SJCRH30 (cell line): Measurements from ENCODE around the gene METTL4. TPM values are rescaled to one million over a fixed set of nuclear protein-coding genes. Genes with fewer than 3 reads are reported as not detected.
"Not testable (repeated sequence)": the region's sequence is repeated elsewhere in the genome, so short reads cannot be mapped to it uniquely, and the experiment has no call there.

ENCODE experiments used
- DNase-seq, 2 experiments: peaks; one replicate each; pipeline ENCODE4 v3.0.0-alpha.2; 2015 to 2020
- H3K27ac ChIP-seq: fragments of 250-450 bp; sonication (Bioruptor Pico); 2 replicates; pipeline ENCODE4 v1.5.1; 2020; ENCODE audit warnings: mild to moderate bottlenecking, moderate library complexity
- H3K27me3 ChIP-seq: fragments of 250-450 bp; sonication (Bioruptor Pico); 2 replicates; pipeline ENCODE4 v1.5.1; 2020; ENCODE audit warnings: mild to moderate bottlenecking, moderate library complexity
- H3K36me3 ChIP-seq: fragments of 250-450 bp; sonication (Bioruptor Pico); 2 replicates; pipeline ENCODE4 v1.5.1; 2020; ENCODE audit warnings: mild to moderate bottlenecking, moderate library complexity
- H3K4me1 ChIP-seq: fragments of 250-450 bp; sonication (Bioruptor Pico); 2 replicates; pipeline ENCODE4 v1.5.1; 2020; ENCODE audit warnings: mild to moderate bottlenecking, moderate library complexity
- H3K4me3 ChIP-seq: fragments of 250-450 bp; sonication (Bioruptor Pico); 2 replicates; pipeline ENCODE4 v1.5.1; 2020; ENCODE audit warnings: mild to moderate bottlenecking, moderate library complexity
- H3K9me3 ChIP-seq: fragments of 250-450 bp; sonication (Bioruptor Pico); replicated peaks from 2 replicates; pipeline ENCODE4 v1.5.1; 2020; ENCODE audit warnings: mild to moderate bottlenecking, moderate library complexity
- total RNA-seq: library from RNA; depleted of rRNA; stranded (reverse); fragments of >200 nt; shearing (Covaris generic); gene quantifications from 2 replicates; pipeline ENCODE4 v1.2.3, GENCODE V29; 2014

METTL4 gene
- total RNA-seq, 1 experiment from 2014 or later: 15.6 TPM

GRCh38 chr18:2541925-2542563 is 29.3 kb downstream of the METTL4 start:
- not testable (repeated sequence) for H3K36me3 ChIP-seq, H3K4me3 ChIP-seq, H3K27ac ChIP-seq, H3K9me3 ChIP-seq, H3K4me1 ChIP-seq, H3K27me3 ChIP-seq
- DNase-seq: peak in 1 of 2 experiments; percentile 52

GRCh38 chr18:2540575-2540974 is 30.7 kb downstream of the METTL4 start:
- DNase-seq: no peak
- H3K9me3 ChIP-seq: no peaks in the 10 kb centered on the region
- no peaks in the 10 kb centered on the region for H3K27me3 ChIP-seq
- H3K4me1 ChIP-seq: no peaks in the 10 kb centered on the region
- H3K27ac ChIP-seq: no peak overlapping the region
- H3K36me3 ChIP-seq: peaks cover 7% of the 10 kb centered on the region
- H3K4me3 ChIP-seq: no peak overlapping the region

GRCh38 chr18:2538844-2539243 is 32.5 kb downstream of the METTL4 start:
- no peak overlapping the region for H3K4me3 ChIP-seq
- H3K27me3 ChIP-seq: no peaks in the 10 kb centered on the region
- DNase-seq: no peak
- no peak overlapping the region for H3K27ac ChIP-seq
- H3K4me1 ChIP-seq: no peaks in the 10 kb centered on the region
- peaks cover 9% of the 10 kb centered on the region for H3K36me3 ChIP-seq
- no peaks in the 10 kb centered on the region for H3K9me3 ChIP-seq

- Histone ChIP-seq H3K27me3 (no peaks in the 10 kb centered on the region), H3K4me3 (no peak overlapping the region), H3K4me1 (no peaks in the 10 kb centered on the region), H3K27ac (no peak overlapping the region), H3K9me3 (no peaks in the 10 kb centered on the region), H3K36me3 (peaks cover 5% of the 10 kb centered on the region)
- no peak for DNase-seq
Measured at GRCh38 chr18:2538236-2538635, 33.1 kb downstream of the METTL4 start.

GRCh38 chr18:2537296-2537695 is 34.0 kb downstream of the METTL4 start:
- DNase-seq: no peak
- Histone ChIP-seq H3K27ac (no peak overlapping the region), H3K36me3 (peaks cover 4% of the 10 kb centered on the region), H3K27me3 (no peaks in the 10 kb centered on the region), H3K9me3 (no peaks in the 10 kb centered on the region), H3K4me1 (no peaks in the 10 kb centered on the region), H3K4me3 (no peak overlapping the region)

DNA sequence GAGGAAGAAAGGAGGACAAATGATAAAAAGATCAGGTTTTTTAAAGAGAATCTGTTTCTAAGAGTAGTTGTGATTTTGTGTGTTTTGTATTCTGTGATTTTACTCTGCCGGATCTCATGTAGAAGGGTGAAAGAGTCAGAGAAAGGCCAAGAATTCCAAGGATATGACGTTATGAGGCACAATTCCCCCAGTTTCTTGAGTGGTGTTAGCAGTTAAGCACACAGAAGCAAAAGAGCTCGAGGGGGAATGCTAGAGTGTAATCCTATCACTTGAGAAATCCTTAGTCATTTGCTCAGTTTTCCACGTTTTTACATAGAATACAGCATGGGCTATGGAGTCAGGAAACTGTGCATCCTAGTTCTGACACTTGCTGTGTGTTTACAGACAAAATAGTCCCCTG is 34.8 kb downstream of the METTL4 start:
- H3K9me3 ChIP-seq: no peaks in the 10 kb centered on the region
- peaks cover 4% of the 10 kb centered on the region; the same call in 1 of the 2 replicates for H3K36me3 ChIP-seq
- H3K27ac ChIP-seq: no peak overlapping the region
- H3K27me3 ChIP-seq: no peaks in the 10 kb centered on the region
- H3K4me1 ChIP-seq: no peaks in the 10 kb centered on the region
- H3K4me3 ChIP-seq: no peak overlapping the region
- DNase-seq: no peak

DNA sequence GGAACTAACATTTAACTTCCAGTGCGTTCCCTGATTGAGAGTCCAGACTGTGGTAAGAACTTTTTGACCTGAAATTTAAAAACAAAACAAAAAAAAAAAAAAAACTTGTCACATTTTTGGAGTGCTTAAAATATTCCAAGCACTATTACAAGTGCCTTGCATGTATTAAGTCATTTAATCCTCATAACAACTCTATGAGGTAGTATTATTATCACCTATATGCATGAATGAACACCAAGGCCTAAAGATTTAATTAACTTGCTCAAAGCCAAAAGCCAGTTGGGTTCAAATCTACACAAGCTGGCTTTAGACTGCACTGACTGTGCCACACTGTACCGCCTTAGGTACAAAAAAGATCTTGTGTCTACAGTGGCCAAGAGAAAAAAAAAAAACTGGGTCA is 35.2 kb downstream of the METTL4 start:
- Histone ChIP-seq H3K27ac (no peak overlapping the region), H3K9me3 (no peaks in the 10 kb centered on the region), H3K36me3 (peaks cover 4% of the 10 kb centered on the region; the same call in 1 of the 2 replicates), H3K27me3 (no peaks in the 10 kb centered on the region), H3K4me3 (no peak overlapping the region), H3K4me1 (no peaks in the 10 kb centered on the region)
- DNase-seq: no peak

DNA sequence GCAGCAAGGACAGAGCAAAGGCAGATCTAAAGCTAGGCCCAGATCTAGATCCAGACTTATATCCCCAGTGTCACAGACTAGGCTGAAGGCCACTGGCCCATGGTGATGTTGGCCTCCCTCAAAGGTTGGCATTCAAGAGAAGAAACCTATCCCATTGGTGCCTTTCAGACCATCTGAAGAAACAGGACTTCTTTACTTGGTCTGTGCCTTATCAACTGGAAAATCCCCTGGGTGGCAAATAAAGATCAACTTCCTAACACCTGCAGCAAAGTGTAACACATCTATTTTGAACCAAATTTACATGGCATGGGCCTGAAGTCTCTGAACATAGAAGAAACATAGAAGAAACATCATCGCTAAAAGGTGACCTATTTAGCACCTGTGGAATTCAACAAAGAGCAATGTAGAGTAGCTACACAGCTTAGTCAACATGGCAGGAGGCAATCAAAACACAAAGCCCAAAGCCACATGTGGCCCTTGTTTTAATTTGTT is 35.8 kb downstream of the METTL4 start:
- peaks cover 4% of the 10 kb centered on the region; the same call in 1 of the 2 replicates for H3K36me3 ChIP-seq
- no peaks in the 10 kb centered on the region for H3K4me1 ChIP-seq
- H3K27ac ChIP-seq: no peak overlapping the region
- H3K4me3 ChIP-seq: no peak overlapping the region
- no peak for DNase-seq
- no peaks in the 10 kb centered on the region for H3K27me3 ChIP-seq
- H3K9me3 ChIP-seq: no peaks in the 10 kb centered on the region

GRCh38 chr18:2534906-2535305 is 36.4 kb downstream of the METTL4 start:
- Histone ChIP-seq H3K27ac (no peak overlapping the region), H3K36me3 (peaks cover 4% of the 10 kb centered on the region; the same call in 1 of the 2 replicates), H3K9me3 (no peaks in the 10 kb centered on the region), H3K4me3 (no peak overlapping the region), H3K27me3 (no peaks in the 10 kb centered on the region), H3K4me1 (no peaks in the 10 kb centered on the region)
- no peak for DNase-seq

- peaks cover 6% of the 10 kb centered on the region; the same call in 1 of the 2 replicates for H3K4me1 ChIP-seq
- H3K9me3 ChIP-seq: no peaks in the 10 kb centered on the region
- no peak overlapping the region for H3K27ac ChIP-seq
- no peak overlapping the region for H3K4me3 ChIP-seq
- no peak for DNase-seq
- peaks cover 4% of the 10 kb centered on the region; the same call in 1 of the 2 replicates for H3K36me3 ChIP-seq
- no peaks in the 10 kb centered on the region for H3K27me3 ChIP-seq
Measured at GRCh38 chr18:2532797-2533196, 38.5 kb downstream of the METTL4 start.

- Histone ChIP-seq H3K4me1 (peaks cover 6% of the 10 kb centered on the region; the same call in 1 of the 2 replicates), H3K9me3 (no peaks in the 10 kb centered on the region), H3K36me3 (0 out of 2 replicates have a peak, but pooled peaks cover 2% of the 10 kb centered on the region), H3K27ac (no peak overlapping the region), H3K27me3 (no peaks in the 10 kb centered on the region), H3K4me3 (no peak overlapping the region)
- DNase-seq: no peak
Measured at GRCh38 chr18:2531751-2532150, 39.6 kb downstream of the METTL4 start.

- Histone ChIP-seq H3K27me3 (no peaks in the 10 kb centered on the region), H3K4me3 (no peak overlapping the region), H3K4me1 (peaks cover 6% of the 10 kb centered on the region; the same call in 1 of the 2 replicates), H3K27ac (no peak overlapping the region), H3K36me3 (no peaks in the 10 kb centered on the region), H3K9me3 (no peaks in the 10 kb centered on the region)
- DNase-seq: peak in 1 of 2 experiments; percentile 19
Measured at GRCh38 chr18:2529154-2529553, 42.2 kb downstream of the METTL4 start.

DNA sequence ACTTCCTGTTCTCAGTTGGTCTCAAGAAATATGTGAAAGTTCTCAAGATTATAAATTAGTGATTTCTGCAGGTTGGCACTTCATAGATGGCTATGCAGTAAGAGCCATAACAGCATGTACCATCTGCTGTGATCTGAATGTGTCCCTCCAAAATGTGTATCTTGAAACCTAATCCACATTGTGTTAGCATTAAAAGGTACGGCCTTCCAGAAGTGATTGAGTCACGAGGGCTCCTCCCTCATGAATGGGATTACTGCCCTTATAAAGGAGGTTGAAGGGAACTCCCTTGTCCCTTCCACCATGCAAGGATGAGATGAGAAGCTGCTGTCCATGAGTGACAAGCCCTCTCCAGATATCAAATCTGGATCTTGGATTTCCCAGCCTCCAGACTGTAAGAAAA is 45.0 kb downstream of the METTL4 start:
- DNase-seq: no peak
- Histone ChIP-seq H3K36me3 (no peaks in the 10 kb centered on the region), H3K4me1 (peaks cover 6% of the 10 kb centered on the region; the same call in 1 of the 2 replicates), H3K4me3 (no peak overlapping the region), H3K27ac (no peak overlapping the region), H3K9me3 (no peaks in the 10 kb centered on the region), H3K27me3 (no peaks in the 10 kb centered on the region)

- not testable (repeated sequence) for H3K4me3 ChIP-seq, DNase-seq, H3K9me3 ChIP-seq, H3K36me3 ChIP-seq, H3K27ac ChIP-seq, H3K27me3 ChIP-seq, H3K4me1 ChIP-seq
Measured at GRCh38 chr18:2524794-2525198, 46.5 kb downstream of the METTL4 start.

DNA sequence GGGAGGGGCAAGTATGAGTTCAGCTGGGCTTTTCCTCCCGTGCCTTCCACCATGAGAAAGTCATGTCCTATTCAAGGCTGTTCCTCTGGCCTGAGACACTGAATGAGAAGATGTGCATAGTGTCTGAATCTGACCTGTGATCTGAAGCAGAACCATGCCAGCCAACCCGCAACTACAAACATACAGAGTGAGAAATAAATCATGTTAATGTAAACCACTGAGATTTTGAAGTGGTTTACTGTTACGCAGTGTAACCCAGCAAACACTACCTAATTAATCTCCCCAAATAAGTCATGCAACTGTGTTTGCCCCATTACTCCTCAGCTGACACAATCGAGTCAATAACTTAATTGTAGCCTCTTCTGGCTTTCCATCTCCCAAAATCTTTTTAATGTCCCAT is 49.2 kb downstream of the METTL4 start:
- H3K27ac ChIP-seq: no peak overlapping the region
- no peaks in the 10 kb centered on the region for H3K9me3 ChIP-seq
- H3K36me3 ChIP-seq: no peaks in the 10 kb centered on the region
- no peak for DNase-seq
- no peaks in the 10 kb centered on the region for H3K27me3 ChIP-seq
- no peaks in the 10 kb centered on the region for H3K4me1 ChIP-seq
- no peak overlapping the region for H3K4me3 ChIP-seq

DNA sequence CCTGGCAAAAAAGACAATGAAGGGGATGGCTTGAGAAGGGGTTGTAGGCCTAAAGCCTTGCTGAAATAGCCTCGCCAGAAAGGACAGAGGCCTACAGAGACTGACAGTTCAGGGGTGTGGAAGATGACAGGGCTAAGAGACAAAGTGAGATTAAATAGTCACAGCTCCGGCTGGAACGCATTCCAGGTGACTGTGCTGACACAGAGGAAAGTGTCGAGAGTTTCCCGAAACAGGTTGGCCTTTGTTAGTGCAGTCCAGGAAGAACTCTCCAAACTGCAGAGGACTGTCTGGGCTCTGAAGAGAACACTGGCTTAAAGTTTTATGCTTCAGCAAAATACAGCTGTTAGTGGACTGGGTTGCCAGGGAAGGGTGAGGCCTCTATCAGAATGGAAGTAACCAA is 52.8 kb downstream of the METTL4 start:
- no peak for DNase-seq
- H3K4me1 ChIP-seq: peaks cover 18% of the 10 kb centered on the region

More for the DNA sequence above, 52.8 kb downstream of the METTL4 start:
- Histone ChIP-seq H3K9me3 (no peaks in the 10 kb centered on the region), H3K27ac (no peak overlapping the region), H3K36me3 (no peaks in the 10 kb centered on the region), H3K4me3 (no peak overlapping the region), H3K27me3 (no peaks in the 10 kb centered on the region)
